Tibial nerve (tissue), 4 donors: Measurements from ENCODE around the gene ORC1. TPM values are rescaled to one million over a fixed set of nuclear protein-coding genes. Genes with fewer than 3 reads are reported as not detected.
A peak's percentile ranks its signal among the peaks of the same experiment; 100 is the strongest.

Experiments used
- DNase-seq, 2 donors: peaks; one replicate each; pipeline ENCODE4 v3.0.0-alpha.2; 2019; ENCODE audit warnings: low spot score in 2 of 2
- H3K27ac ChIP-seq, 4 donors: fragments of 200-600 bp; sonication (generic) in 3 of 4; one replicate each; pipeline ENCODE4 v1.5.1; 2017 to 2019; ENCODE audit warnings: mild to moderate bottlenecking in 1 of 4
- H3K27me3 ChIP-seq, 2 donors: fragments of 200-600 bp; sonication (generic) in 1 of 2; one replicate each; pipeline versions ENCODE4 v1.5.1 to v1.6.0; 2017 to 2019
- H3K36me3 ChIP-seq, 3 donors: fragments of 200-600 bp; sonication (generic); one replicate each; pipeline ENCODE4 v1.5.1; 2018 to 2019
- H3K4me1 ChIP-seq, 4 donors: fragments of 200-600 bp; sonication (generic) in 3 of 4; one replicate each; pipeline ENCODE4 v1.5.1; 2017 to 2019
- H3K4me3 ChIP-seq, 4 donors: fragments of 200-600 bp; sonication (generic) in 3 of 4; one replicate each; pipeline ENCODE4 v1.5.1; 2017 to 2019; ENCODE audit warnings: mild to moderate bottlenecking in 1 of 4, moderate library complexity in 1 of 4
- H3K9me3 ChIP-seq, 4 donors: fragments of 200-600 bp; sonication (generic) in 3 of 4; one replicate each; pipeline ENCODE4 v1.5.1; 2017 to 2019
- CTCF ChIP-seq, 5 experiments: fragments of 200-600 bp in 3 of 5; fragments of 450-650 bp in 2 of 5; sonication (generic) in 3 of 5; IDR thresholded peaks; one replicate each; pipeline ENCODE4 v1.5.1; 2016 to 2019; ENCODE audit warnings: antibody characterized with exemption in 5 of 5, mild to moderate bottlenecking in 3 of 5, moderate library complexity in 2 of 5
- EP300 ChIP-seq, 2 donors: sonication (generic); formaldehyde crosslinking; IDR thresholded peaks; one replicate each; pipeline ENCODE4 v1.6.1; 2017; ENCODE audit warnings: antibody characterized with exemption in 2 of 2, mild to moderate bottlenecking in 1 of 2
- POLR2A ChIP-seq, 2 donors: fragments of 450-650 bp; IDR thresholded peaks; one replicate each; pipeline ENCODE4 v1.6.1; 2017; ENCODE audit warnings: antibody characterized with exemption in 2 of 2, mild to moderate bottlenecking in 2 of 2, moderate library complexity in 2 of 2
- WGBS, 2 donors: methylation state at CpG; one replicate each; pipeline ENCODE4 v1.1.5; 2018; 5-methylcytosine and 5-hydroxymethylcytosine counted together
- total RNA-seq, 4 donors: library from RNA; depleted of rRNA; stranded (reverse); fragments of >200 nt; gene quantifications; one replicate each; pipeline ENCODE4 v1.1.0, GENCODE V29; 2016

ORC1 gene
- total RNA-seq, 4 donors from 2014 or later: 0.22 to 0.84 (median 0.35) TPM

GRCh38 chr1:52367272-52367671 is 37.0 kb downstream of the ORC1 start:
- DNase-seq: no peak
- no peaks in the 10 kb centered on the region for H3K9me3 ChIP-seq
- WGBS, 2 donors: 91 to 92% methylated on average over 5 of the region's 5 CpGs
- H3K4me3 ChIP-seq: no peak overlapping the region
- no peak for TF ChIP-seq CTCF (IDR thresholded peaks at IDR 0.05)
- no peak for TF ChIP-seq POLR2A (IDR thresholded peaks at IDR 0.05)
- no peak for TF ChIP-seq EP300 (IDR thresholded peaks at IDR 0.05)
- H3K27ac ChIP-seq: no peak overlapping the region
- H3K4me1 ChIP-seq: peaks cover 0 to 32% (median 16%) of the 10 kb centered on the region in 4 donors
- peaks cover 0 to 12% (median 4%) of the 10 kb centered on the region in 3 donors for H3K36me3 ChIP-seq
- H3K27me3 ChIP-seq: no peaks in the 10 kb centered on the region

- H3K27ac ChIP-seq: peak overlapping the region; percentile 88 to 97 (median 94)
- peak overlapping the region; percentile 75 to 96 (median 88) for H3K4me3 ChIP-seq
- peaks cover 0 to 32% (median 16%) of the 10 kb centered on the region in 4 donors for H3K4me1 ChIP-seq
- no peaks in the 10 kb centered on the region for H3K27me3 ChIP-seq
- no peaks in the 10 kb centered on the region for H3K9me3 ChIP-seq
- peaks cover 0 to 20% (median 6%) of the 10 kb centered on the region in 3 donors for H3K36me3 ChIP-seq
- no peak for DNase-seq
- WGBS, 2 donors: 19 to 22% methylated on average over 8 of the region's 8 CpGs
- TF ChIP-seq CTCF (IDR thresholded peaks at IDR 0.05) (no peak), EP300 (IDR thresholded peaks at IDR 0.05) (no peak), POLR2A (IDR thresholded peaks at IDR 0.05) (no peak)
Measured at GRCh38 chr1:52366517-52366827, 37.8 kb downstream of the ORC1 start.

- WGBS, 2 donors: 0 to 1% methylated on average over 21 to 40 of the region's 92 CpGs
Measured at GRCh38 chr1:52365746-52366516, 38.3 kb downstream of the ORC1 start, which contains the start of gene CC2D1B. TSS of gene CC2D1B (minus strand) at chr1:52366205. CDS start at chr1:52364620, 1,585 bp downstream.

GRCh38 chr1:52365071-52365745 is 39.0 kb downstream of the ORC1 start:
- Histone ChIP-seq H3K27ac (peak overlapping the region; percentile 88 to 97 (median 94)), H3K27me3 (no peaks in the 10 kb centered on the region), H3K9me3 (no peaks in the 10 kb centered on the region), H3K4me3 (peak overlapping the region; percentile 75 to 96 (median 88)), H3K36me3 (peaks cover 0 to 32% (median 14%) of the 10 kb centered on the region in 3 donors), H3K4me1 (peaks cover 0 to 39% (median 16%) of the 10 kb centered on the region in 4 donors)
- 6 to 9% methylated on average over 22 of the region's 22 CpGs for WGBS, 2 donors
- no peak for TF ChIP-seq CTCF (IDR thresholded peaks at IDR 0.05)
- TF ChIP-seq POLR2A (IDR thresholded peaks at IDR 0.05): peak in 1 of 2 donors; percentile 25
- TF ChIP-seq EP300 (IDR thresholded peaks at IDR 0.05): peak in 1 of 2 donors; percentile 48
- peak in 1 of 2 donors; percentile 44 for DNase-seq

More at GRCh38 chr1:52365746-52366516, 38.3 kb downstream of the ORC1 start, which contains the start of gene CC2D1B:
- TF ChIP-seq CTCF (IDR thresholded peaks at IDR 0.05): peak in 3 of 5 experiments; percentile 21 to 83 (median 82)
- peak; percentile 92 to 97 for TF ChIP-seq EP300 (IDR thresholded peaks at IDR 0.05)
- TF ChIP-seq POLR2A (IDR thresholded peaks at IDR 0.05): peak; percentile 77 to 92
- peak; percentile 93 to 95 for DNase-seq
- H3K27ac ChIP-seq: peak within 1 kb of the TSS; percentile 88 to 97 (median 94)
- peaks cover 0 to 25% (median 9%) of the 10 kb centered on the region in 3 donors for H3K36me3 ChIP-seq
- no peaks in the 10 kb centered on the region for H3K9me3 ChIP-seq
- H3K4me1 ChIP-seq: peaks cover 0 to 36% (median 16%) of the 10 kb centered on the region in 4 donors
- H3K4me3 ChIP-seq: peak within 1 kb of the TSS; percentile 75 to 96 (median 88)
- H3K27me3 ChIP-seq: no peaks in the 10 kb centered on the region
